DMS153 treated with DMSO at 0.1 percent for 48 hours (cell line): ENCODE data around the gene IZUMO2.
"Not testable (repeated sequence)": the region's sequence is repeated elsewhere in the genome, so short reads cannot be mapped to it uniquely, and the experiment has no call there.

Source experiments
- DNase-seq: peaks from one replicate; lab custom pipeline; 2025; ENCODE audit not compliant: unreplicated experiment; lab: John Stamatoyannopoulos, UW

Gene IZUMO2

GRCh38 chr19:50187937-50188336 lies 24.9 kb upstream of the IZUMO2 start:
- DNase-seq = no peak

GRCh38 chr19:50184196-50184595 lies 21.1 kb upstream of the IZUMO2 start:
- peak; percentile 45 for DNase-seq

- no peak for DNase-seq
Measured at GRCh38 chr19:50181121-50181520, 18.0 kb upstream of the IZUMO2 start.

- no peak for DNase-seq
Measured at GRCh38 chr19:50178859-50179537, 15.9 kb upstream of the IZUMO2 start.

GRCh38 chr19:50178320-50178719 lies 15.2 kb upstream of the IZUMO2 start:
- no peak for DNase-seq

- no peak for DNase-seq
Measured at GRCh38 chr19:50176775-50177174, 13.7 kb upstream of the IZUMO2 start.

- DNase-seq = no peak
Measured at GRCh38 chr19:50175924-50176323, 12.8 kb upstream of the IZUMO2 start.

- no peak for DNase-seq
Measured at GRCh38 chr19:50174100-50174793, 11.2 kb upstream of the IZUMO2 start.

GRCh38 chr19:50173127-50173526 lies 10.0 kb upstream of the IZUMO2 start:
- no peak for DNase-seq

GRCh38 chr19:50172726-50173125 lies 9.6 kb upstream of the IZUMO2 start:
- no peak for DNase-seq

- DNase-seq = no peak
Measured at GRCh38 chr19:50171752-50172151, 8.7 kb upstream of the IZUMO2 start.

- DNase-seq = peak; percentile 8
Measured at GRCh38 chr19:50167314-50167721, 4.2 kb upstream of the IZUMO2 start.

- no peak for DNase-seq
Measured at GRCh38 chr19:50159078-50159477, 4.0 kb downstream of the IZUMO2 start.

- DNase-seq = no peak
Measured at GRCh38 chr19:50158577-50158976, 4.5 kb downstream of the IZUMO2 start.

GRCh38 chr19:50155520-50156109 lies 7.5 kb downstream of the IZUMO2 start:
- no peak for DNase-seq

- DNase-seq = no peak
Measured at GRCh38 chr19:50154529-50154928, 8.6 kb downstream of the IZUMO2 start.

- no peak for DNase-seq
Measured at GRCh38 chr19:50152578-50152977, 10.5 kb downstream of the IZUMO2 start.

- no peak for DNase-seq
Measured at GRCh38 chr19:50148528-50148927, 14.6 kb downstream of the IZUMO2 start.

GRCh38 chr19:50147462-50148423 lies 15.3 kb downstream of the IZUMO2 start:
- DNase-seq = peak; percentile 82

- not testable (repeated sequence) for DNase-seq
Measured at GRCh38 chr19:50141921-50142320, 21.2 kb downstream of the IZUMO2 start.
